ENCODE results near the gene ARHGEF18.

GRCh38 chr19:7382694-7383093 lies 34.0 kb downstream of the ARHGEF18 start:
- TF ChIP-seq POLR2A (IDR thresholded peaks at IDR 0.05; ENCODE audit: low read length) (no peak), GATA1 (IDR thresholded peaks at IDR 0.05; ENCODE audit: low read depth, low read length) (no peak)

Data from erythroblast (primary cell).